GM18909 (cell line): ENCODE data around the gene ARID5A.
"Not testable (repeated sequence)": the region's sequence is repeated elsewhere in the genome, so short reads cannot be mapped to it uniquely, and the experiment has no call there.

Experiments used
- ATAC-seq: cut with Tn5 transposase; IDR thresholded peaks from one replicate; pipeline ENCODE4 v1.9.1; 2021; ENCODE audit warnings: mild to moderate bottlenecking; ENCODE audit not compliant: unreplicated experiment, poor library complexity

ARID5A gene

DNA sequence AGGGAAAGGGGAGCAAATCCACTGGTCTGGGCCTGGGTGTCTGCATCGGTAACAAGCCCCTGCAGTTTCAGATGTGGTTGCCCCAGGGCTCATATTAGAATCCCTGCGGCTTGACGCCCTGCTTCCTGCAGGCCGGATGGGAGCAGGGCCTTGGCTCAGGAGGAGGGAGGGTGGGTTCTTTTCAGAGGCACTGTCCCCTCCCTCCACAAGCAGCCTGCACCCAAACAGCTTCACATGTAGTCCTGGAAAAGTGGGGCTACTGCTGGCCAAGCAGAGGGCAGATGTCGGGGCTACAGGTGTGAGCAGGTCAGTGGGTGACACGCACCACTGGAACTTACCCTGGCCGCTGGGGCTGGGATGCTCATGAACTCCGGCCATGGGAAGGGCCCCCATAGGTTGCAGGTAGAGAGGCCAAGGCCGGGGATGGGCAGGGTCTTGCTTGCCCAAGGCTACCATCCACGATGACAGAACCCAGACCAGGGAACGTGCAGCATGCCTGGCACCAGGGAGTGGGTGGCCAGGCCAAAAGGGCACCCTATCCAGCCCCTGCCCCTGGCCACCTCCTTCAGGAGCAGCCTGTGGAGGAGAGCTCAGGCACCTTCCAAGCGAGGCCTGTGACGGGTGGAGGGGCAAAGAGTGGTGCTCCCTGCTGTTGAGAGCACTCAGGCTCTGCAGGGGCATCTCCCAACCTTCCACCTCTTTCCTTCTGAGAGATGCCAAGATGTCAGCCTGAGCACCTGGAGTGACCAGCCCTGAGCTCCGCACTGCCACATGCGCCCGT, 16.8 kb downstream of the ARID5A start:
- no peak for ATAC-seq

GRCh38 chr2:96553957-96554292, 17.4 kb downstream of the ARID5A start:
- ATAC-seq: not testable (repeated sequence)

DNA sequence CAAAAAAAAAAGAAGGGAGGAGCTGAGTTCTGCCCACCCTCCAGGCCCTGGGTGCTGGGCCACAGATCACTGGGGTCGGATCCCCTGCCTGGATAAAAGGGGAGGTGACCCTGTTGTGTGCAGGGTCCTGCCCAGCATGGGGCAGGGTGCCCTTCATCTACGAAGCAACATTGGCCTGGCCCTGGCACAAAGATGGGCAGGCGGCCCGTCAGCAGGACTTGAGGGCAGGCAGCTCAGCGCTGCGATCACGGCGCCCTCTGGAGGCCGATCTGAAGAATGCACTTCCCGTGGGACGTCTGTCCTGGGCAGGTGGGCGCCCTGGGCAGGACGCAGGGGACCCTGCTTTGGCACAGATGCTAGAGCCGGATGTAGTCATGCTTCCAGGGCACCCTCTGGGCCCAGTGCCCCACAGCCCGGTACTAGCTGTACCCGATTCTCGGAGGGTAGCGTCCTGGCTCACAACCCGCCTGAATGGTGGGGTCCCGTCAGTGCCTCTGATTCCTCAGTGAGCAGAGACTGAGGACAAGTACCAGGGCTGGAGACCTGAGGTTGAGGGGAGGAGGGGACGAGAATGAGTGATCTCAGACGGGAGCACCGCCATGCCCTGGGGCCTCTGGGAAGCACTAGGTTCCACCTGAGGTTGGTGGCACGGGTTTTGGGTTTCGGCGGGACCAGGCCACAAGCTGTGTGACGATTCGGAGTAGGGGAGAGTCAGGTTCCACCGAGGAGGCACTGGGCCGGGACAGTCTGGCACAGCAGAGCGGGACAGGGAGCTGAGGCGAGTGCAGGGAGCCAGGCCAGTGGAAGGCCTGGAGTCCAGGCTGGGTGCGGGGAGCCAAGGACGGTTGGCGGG, 18.0 kb downstream of the ARID5A start:
- ATAC-seq: peak; percentile 58

- ATAC-seq: no peak
Observed at GRCh38 chr2:96555146-96555610, 18.6 kb downstream of the ARID5A start.

DNA sequence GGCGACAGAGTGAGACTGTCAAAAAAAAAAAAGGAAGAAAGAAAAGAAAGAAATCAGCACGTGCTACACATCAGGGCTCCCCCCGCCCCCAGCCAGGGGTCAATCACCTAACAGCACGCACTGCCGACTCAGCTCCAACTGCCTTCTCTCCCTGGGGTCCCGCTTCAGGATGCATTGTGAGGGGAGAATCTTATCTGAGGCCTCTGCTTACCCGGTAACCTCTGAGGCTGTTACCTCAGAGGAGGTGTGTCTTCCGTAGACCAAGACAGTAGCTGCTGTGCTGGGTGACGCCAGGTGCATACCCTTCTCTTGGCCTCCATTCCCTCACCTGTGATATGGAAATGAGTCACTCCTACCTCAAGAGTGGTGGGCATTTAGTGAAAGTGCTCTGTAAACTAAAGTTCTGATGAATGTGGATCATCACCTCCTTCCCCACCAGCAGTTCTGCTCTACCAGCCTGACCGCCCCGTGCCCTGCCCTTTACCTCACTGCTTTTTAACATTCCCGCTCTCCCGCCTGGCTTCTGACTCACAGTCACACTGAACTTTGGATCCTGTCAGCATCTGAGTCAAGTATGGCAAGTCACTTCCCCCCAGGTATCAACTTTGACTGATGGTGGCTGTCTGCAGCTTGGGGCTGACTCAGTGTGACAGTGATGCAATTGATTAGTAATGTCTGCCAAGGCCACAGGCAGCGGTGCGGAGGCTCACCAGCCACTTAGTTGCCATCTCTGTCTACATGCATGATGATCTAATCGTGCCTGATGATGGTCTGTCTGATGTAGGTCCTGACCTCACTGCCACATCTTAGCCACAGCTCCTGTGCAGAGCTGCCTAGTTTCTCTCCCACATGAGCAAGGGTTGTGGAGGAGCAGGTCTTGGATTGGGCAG, 20.1 kb downstream of the ARID5A start:
- no peak for ATAC-seq

DNA sequence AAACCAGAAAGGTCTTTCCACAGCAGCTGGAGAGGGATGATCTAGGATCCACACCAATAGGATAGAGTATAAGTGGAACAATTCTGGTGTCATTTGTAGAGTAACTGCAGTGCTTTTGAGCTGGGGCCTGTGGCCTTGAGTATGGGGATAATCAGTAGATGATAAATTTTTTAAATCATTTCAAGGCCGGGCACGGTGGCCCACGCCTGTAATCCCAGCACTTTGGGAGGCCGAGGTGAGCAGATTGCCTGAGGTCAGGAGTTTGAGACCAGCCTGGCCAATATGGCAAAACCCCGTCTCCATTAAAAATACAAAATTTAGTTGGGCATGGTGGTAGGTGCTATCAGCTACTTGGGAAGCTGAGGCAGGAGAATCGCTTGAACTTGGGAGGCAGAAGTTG, 20.9 kb downstream of the ARID5A start:
- ATAC-seq: not testable (repeated sequence)

- no peak for ATAC-seq
Observed at GRCh38 chr2:96558061-96558460, 21.5 kb downstream of the ARID5A start.

DNA sequence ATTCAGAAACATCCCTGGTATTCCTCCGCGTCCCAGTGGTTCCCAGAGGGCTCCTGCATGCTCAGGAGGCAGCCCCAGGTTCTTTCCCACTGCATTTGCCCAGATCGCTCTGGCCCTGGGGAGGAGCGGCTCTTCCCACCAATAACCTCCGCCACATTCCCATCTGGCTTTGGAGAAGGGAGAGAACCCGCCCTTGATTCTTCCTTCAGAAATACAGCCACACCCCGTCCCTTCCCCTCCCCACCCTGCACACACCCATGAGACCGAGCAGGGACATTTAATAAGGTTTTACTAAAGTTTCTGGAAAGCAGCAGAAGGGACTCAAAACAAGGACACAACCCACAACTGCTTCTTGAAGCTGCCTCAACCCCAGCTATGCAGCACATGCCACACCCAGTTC, 21.9 kb downstream of the ARID5A start:
- ATAC-seq: no peak

DNA sequence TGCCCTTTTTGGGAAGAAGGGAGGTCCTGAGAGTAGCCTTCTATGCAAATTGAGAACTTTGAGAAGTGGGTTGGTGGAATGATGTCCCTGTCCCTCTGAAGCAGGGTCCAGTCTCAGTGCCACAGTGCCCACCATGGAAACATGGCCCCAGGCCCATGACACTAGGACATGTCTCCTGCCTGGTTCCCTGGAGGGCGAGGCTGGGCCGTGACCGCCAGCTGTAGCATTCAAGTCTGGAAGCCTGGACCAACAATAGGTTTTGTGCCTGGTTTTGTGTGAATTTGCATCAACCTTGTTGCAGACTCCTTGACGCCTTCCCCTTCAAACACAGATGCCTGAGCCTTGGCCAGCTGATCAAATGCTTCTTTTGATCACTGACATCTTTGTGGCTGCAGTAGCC, 27.5 kb downstream of the ARID5A start:
- no peak for ATAC-seq

DNA sequence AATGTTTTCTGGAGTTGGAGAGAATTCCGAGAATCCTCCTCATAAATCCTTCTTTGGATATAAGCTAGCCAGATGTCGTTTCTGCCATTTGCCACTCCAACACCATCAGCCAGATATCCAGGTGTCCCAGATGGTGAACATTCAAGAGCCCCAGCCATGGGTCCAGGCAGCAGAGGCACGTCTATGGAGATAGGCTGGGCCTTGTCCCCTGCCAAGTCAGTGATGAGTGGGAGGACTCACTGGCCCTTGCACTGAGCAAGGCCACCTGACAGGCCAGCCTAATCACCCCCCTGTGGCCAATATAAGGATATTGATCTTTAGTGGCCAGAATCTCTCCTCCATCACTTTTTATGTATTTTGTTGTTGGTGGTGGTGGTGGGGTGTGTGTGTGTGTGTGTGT, 28.0 kb downstream of the ARID5A start:
- no peak for ATAC-seq

DNA sequence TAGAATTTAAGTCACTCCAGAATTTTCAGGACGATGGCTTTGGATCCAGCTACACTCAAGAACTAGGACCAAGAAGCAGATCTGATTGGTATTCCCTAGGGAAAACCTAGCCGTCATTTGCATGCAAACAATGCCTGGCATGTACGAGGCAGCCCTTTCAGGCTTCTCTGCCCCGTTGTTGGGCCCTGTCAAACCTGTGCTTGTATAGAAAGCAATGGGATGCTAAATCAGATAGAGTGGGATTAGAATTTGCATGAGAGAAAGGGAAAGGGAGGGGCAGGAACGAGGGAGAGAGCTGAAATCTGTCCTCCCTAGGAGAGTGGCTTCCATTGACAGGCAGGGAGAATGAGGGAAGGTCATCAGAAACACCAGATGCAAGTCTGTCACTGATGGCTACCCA, 28.6 kb downstream of the ARID5A start:
- no peak for ATAC-seq

- ATAC-seq: no peak
Observed at GRCh38 chr2:96568094-96568493, 31.5 kb downstream of the ARID5A start.

GRCh38 chr2:96574364-96574763, 37.8 kb downstream of the ARID5A start:
- no peak for ATAC-seq

- no peak for ATAC-seq
Observed at GRCh38 chr2:96575785-96576456, 39.4 kb downstream of the ARID5A start.

- no peak for ATAC-seq
Observed at GRCh38 chr2:96577501-96577900, 40.9 kb downstream of the ARID5A start.

GRCh38 chr2:96578731-96579130, 42.2 kb downstream of the ARID5A start:
- ATAC-seq: no peak

DNA sequence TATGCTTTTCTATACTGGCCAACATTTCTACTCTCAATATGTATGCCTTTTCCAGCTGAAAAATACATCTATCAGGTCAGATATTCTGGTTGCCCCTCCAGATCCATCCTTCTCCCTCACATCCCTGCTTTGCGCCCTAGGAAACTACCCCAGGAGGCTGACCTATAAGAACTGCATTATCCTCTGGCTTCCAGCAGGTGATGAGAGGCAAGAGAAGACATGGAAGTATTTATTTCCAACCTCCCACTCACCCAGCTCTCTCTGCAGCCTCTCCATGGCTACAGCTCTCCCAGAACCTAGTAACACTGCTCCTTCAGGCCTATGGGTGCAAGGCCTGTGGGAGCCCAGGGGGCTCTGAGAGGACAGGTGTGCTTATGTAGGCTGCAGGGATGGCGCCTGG, 42.9 kb downstream of the ARID5A start:
- ATAC-seq: no peak

DNA sequence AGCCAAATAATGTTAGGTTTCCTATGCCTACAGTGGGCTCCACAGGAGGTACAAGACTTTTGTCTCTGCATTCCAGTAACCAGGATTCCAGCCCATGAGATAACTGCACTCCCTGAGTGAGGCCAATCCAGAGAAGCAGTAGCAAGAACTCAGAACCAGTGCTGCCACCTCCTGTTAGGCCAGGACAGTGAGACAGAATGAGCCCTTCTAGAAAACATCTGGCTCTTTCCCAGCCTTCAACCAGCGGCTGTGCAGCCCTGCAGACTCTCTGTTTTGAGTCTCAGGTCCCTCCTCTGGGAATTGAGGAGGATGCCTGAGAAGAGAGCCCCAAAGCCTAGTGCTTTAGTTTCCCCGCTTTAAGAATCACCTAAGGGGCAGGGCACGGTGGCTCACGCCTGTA, 44.2 kb downstream of the ARID5A start:
- no peak for ATAC-seq

- ATAC-seq: no peak
Observed at GRCh38 chr2:96584017-96584416, 47.5 kb downstream of the ARID5A start.

DNA sequence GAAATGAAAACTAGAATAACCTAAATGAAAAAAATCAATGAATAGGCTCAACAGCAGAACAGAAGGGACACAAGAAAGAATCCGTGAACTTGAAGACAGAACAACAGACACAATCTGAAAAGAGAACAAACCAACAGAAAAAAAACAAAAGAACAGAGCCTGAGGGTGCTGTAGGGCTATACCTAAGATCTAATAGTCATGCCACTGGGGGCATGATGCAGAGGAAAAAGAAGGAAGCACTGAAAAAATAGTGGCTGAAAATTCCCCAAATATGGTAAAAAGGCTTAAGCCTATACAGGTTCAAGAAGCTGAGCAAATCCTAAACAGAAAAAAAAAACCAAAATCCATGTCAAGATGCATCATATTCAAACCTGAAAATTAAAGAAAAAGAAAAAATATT, 51.3 kb downstream of the ARID5A start:
- no peak for ATAC-seq
